Karpas-422 (cell line): Measurements from ENCODE around the gene TNS3. TPM values are rescaled to one million over a fixed set of nuclear protein-coding genes. Genes with fewer than 3 reads are reported as not detected.

Source experiments
- DNase-seq: peaks from one replicate; pipeline ENCODE4 v3.0.0-alpha.2; 2015
- H2AFZ ChIP-seq: fragments of 200-600 bp; sonication (generic); 2 replicates; pipeline ENCODE4 v1.6.1; 2014; ENCODE audit warnings: antibody characterized with exemption, low read length, mixed read lengths
- H3K27ac ChIP-seq: fragments of 200-600 bp; sonication (generic); 2 replicates; pipeline ENCODE4 v1.5.1; 2014; ENCODE audit warnings: mild to moderate bottlenecking, low read length, moderate library complexity
- H3K27me3 ChIP-seq: fragments of 200-600 bp; sonication (generic); 2 replicates; pipeline ENCODE4 v1.6.1; 2014; ENCODE audit warnings: low read length, mixed read lengths
- H3K36me3 ChIP-seq: fragments of 200-600 bp; sonication (generic); 2 replicates; pipeline ENCODE4 v1.6.1; 2014; ENCODE audit warnings: low read length, mixed read lengths; ENCODE audit not compliant: insufficient read depth
- H3K4me1 ChIP-seq: fragments of 200-600 bp; sonication (generic); 2 replicates; pipeline ENCODE4 v1.6.1; 2014; ENCODE audit warnings: mild to moderate bottlenecking, low read length, mixed read lengths
- H3K4me2 ChIP-seq: fragments of 200-600 bp; sonication (generic); 2 replicates; pipeline ENCODE4 v1.6.1; 2014; ENCODE audit warnings: low read length, low read depth, mild to moderate bottlenecking; ENCODE audit not compliant: poor library complexity, severe bottlenecking
- H3K4me3 ChIP-seq: fragments of 200-600 bp; sonication (generic); 2 replicates; pipeline ENCODE4 v1.5.1; 2014; ENCODE audit warnings: mild to moderate bottlenecking, antibody characterized with exemption, low read length, mixed read lengths
- H3K79me2 ChIP-seq: fragments of 200-600 bp; sonication (generic); 2 replicates; pipeline ENCODE4 v1.6.1; 2014; ENCODE audit warnings: mild to moderate bottlenecking, low read length, mixed read lengths
- H3K9ac ChIP-seq: fragments of 200-600 bp; sonication (generic); 2 replicates; pipeline ENCODE4 v1.6.0; 2014; ENCODE audit warnings: low read length
- H3K9me2 ChIP-seq: fragments of 200-600 bp; sonication (generic), shearing (Covaris generic); replicated peaks from 2 replicates; pipeline ENCODE4 v1.6.0; 2014; ENCODE audit warnings: mild to moderate bottlenecking, low read length, moderate library complexity; ENCODE audit not compliant: insufficient read depth
- H3K9me3 ChIP-seq: fragments of 300-700, 200-600 bp; sonication (generic); 2 replicates; pipeline ENCODE4 v1.6.1; 2014; ENCODE audit warnings: low read length, mixed read lengths
- H4K20me1 ChIP-seq: fragments of 200-600 bp; sonication (generic); 2 replicates; pipeline ENCODE4 v1.6.1; 2014; ENCODE audit warnings: mild to moderate bottlenecking, antibody characterized with exemption, low read length, low read depth; ENCODE audit not compliant: insufficient read depth
- total RNA-seq: library from RNA; depleted of rRNA; stranded (reverse); fragments of >200 nt; shearing (Covaris generic); gene quantifications from 2 replicates; pipeline ENCODE4 v1.2.3, GENCODE V29; 2014; ENCODE audit warnings: low replicate concordance

The TNS3 gene
- total RNA-seq, 1 experiment from 2014 or later: 56.6 TPM

DNA sequence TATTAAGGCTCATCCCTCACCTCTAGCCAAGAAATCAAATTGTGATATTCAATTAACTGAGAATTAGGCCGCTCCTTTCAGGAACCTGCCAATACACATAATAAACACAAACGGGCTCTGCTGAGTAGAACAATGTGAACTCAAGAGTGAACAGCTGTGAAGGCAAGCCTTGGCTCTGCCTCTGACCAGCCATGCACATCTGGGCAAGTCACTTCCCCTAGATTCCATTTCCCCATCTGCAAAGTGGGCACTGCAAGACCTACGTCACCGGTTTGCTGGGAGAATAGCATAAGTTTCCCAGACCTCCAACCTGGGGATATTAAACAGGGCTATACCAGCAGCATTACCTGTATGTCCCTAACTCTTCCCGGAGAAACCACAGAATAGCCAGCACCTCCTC is 355.2 kb downstream of the TNS3 start:
- H2AFZ ChIP-seq: no peak overlapping the region
- no peak for DNase-seq

DNA sequence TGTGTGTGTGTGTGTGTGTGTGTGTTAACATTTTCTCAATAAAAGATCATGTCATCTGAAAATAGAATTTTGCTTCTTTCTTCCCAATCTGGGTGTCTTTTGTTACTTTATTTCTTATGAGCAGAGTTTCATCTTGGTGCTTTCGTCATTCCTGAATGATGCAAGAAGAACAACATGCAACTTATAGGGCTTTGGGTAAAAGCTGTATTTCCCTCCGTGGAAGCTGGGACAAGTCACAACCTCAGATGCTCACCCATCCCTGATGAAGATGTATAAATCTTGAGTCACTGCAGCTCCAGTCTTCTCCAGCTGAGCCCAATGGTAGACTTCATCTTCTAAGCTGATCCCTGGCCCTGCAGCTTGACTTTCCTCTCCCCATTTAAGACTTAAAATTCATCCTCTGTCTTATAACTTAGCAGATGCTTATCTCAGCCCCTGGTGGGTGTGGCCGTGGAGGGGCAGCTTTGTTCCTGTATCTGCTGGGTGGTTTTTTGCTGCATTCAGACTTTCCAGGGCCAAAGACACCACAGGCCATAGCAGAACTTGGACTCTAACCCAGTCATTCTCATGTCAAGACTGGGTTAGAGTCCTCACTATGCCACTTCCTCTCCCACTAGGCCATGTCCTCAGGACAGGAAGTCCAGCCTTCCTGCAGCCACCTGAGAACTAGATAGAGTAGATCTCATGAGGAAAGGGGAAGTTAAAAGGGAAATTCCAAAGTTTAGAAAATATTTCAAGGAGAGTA is 356.4 kb downstream of the TNS3 start:
- H2AFZ ChIP-seq: no peak overlapping the region
- no peak overlapping the region for H3K4me3 ChIP-seq
- no peak overlapping the region for H3K4me2 ChIP-seq
- no peaks in the 10 kb centered on the region for H3K36me3 ChIP-seq
- no peaks in the 10 kb centered on the region for H3K79me2 ChIP-seq
- no peak overlapping the region for H3K9ac ChIP-seq
- no peak for DNase-seq
- no peaks in the 10 kb centered on the region for H3K9me3 ChIP-seq
- no peaks in the 10 kb centered on the region for H3K27me3 ChIP-seq
- H4K20me1 ChIP-seq: no peaks in the 10 kb centered on the region
- peaks cover 11% of the 10 kb centered on the region for H3K4me1 ChIP-seq
- no peaks in the 10 kb centered on the region for H3K9me2 ChIP-seq
- H3K27ac ChIP-seq: no peak overlapping the region

More for the DNA sequence above, 355.2 kb downstream of the TNS3 start:
- no peak overlapping the region for H3K27ac ChIP-seq
- H4K20me1 ChIP-seq: no peaks in the 10 kb centered on the region
- no peaks in the 10 kb centered on the region for H3K9me3 ChIP-seq
- H3K9me2 ChIP-seq: no peaks in the 10 kb centered on the region
- peaks cover 11% of the 10 kb centered on the region for H3K4me1 ChIP-seq
- no peak overlapping the region for H3K4me3 ChIP-seq
- H3K9ac ChIP-seq: no peak overlapping the region
- no peaks in the 10 kb centered on the region for H3K36me3 ChIP-seq
- no peak overlapping the region for H3K4me2 ChIP-seq
- H3K27me3 ChIP-seq: no peaks in the 10 kb centered on the region
- no peaks in the 10 kb centered on the region for H3K79me2 ChIP-seq
